HTERT RPE-1 (cell line): ENCODE data around the gene BACH1.

Source experiments
- in situ Hi-C: fragments of 300-500 bp; cut with MboI; formaldehyde crosslinking; loops from 4 replicates; pipeline ENCODE4 v1.14.3; 2020; ENCODE audit warnings: low sequenced_read_pairs

BACH1 gene

GRCh38 chr21:29290240-29290639 is 8.5 kb upstream of the BACH1 start:
- in situ Hi-C loops, result no loop called here

GRCh38 chr21:29293495-29293894 is 5.2 kb upstream of the BACH1 start:
- in situ Hi-C loops, result no loop called here

GRCh38 chr21:29295066-29295650 is 3.6 kb upstream of the BACH1 start:
- in situ Hi-C loops, result no loop called here

GRCh38 chr21:29296446-29296845 is 2.3 kb upstream of the BACH1 start:
- in situ Hi-C loops, result no loop called here

- in situ Hi-C loops, result no loop called here
Observed at GRCh38 chr21:29297483-29298347, 1.0 kb upstream of the BACH1 start.

- in situ Hi-C loops, result no loop called here
Observed at GRCh38 chr21:29299046-29299915, 559 bp downstream of the BACH1 start.

- in situ Hi-C loops, result no loop called here
Observed at GRCh38 chr21:29299916-29300806, 1.4 kb downstream of the BACH1 start.

GRCh38 chr21:29300807-29301138 is 2.1 kb downstream of the BACH1 start:
- in situ Hi-C loops, result no loop called here

GRCh38 chr21:29301691-29302090 is 3.0 kb downstream of the BACH1 start:
- in situ Hi-C loops, result no loop called here

- in situ Hi-C loops, result no loop called here
Observed at GRCh38 chr21:29302359-29302875, 3.7 kb downstream of the BACH1 start.

- in situ Hi-C loops, result no loop called here
Observed at GRCh38 chr21:29303288-29303687, 4.6 kb downstream of the BACH1 start.

- in situ Hi-C loops, result no loop called here
Observed at GRCh38 chr21:29304597-29304996, 5.9 kb downstream of the BACH1 start.

- in situ Hi-C loops, result no loop called here
Observed at GRCh38 chr21:29305068-29305467, 6.3 kb downstream of the BACH1 start.

GRCh38 chr21:29305561-29305960 is 6.8 kb downstream of the BACH1 start:
- in situ Hi-C loops, result no loop called here

GRCh38 chr21:29306920-29307319 is 8.2 kb downstream of the BACH1 start:
- in situ Hi-C loops, result no loop called here

- in situ Hi-C loops, result no loop called here
Observed at GRCh38 chr21:29307718-29308455, 9.2 kb downstream of the BACH1 start.

- in situ Hi-C loops, result no loop called here
Observed at GRCh38 chr21:29308456-29308783, 9.7 kb downstream of the BACH1 start.

- in situ Hi-C loops, result no loop called here
Observed at GRCh38 chr21:29309703-29310102, 11.0 kb downstream of the BACH1 start.

GRCh38 chr21:29311802-29312201 is 13.1 kb downstream of the BACH1 start:
- in situ Hi-C loops, result no loop called here

- in situ Hi-C loops, result no loop called here
Observed at GRCh38 chr21:29312981-29313380, 14.3 kb downstream of the BACH1 start.
